HG02973 (cell line): ENCODE data around the gene ARHGAP31.
A peak's percentile ranks its signal among the peaks of the same experiment; 100 is the strongest.
"Not testable (repeated sequence)": the region's sequence is repeated elsewhere in the genome, so short reads cannot be mapped to it uniquely, and the experiment has no call there.

ENCODE experiments used
- ATAC-seq: cut with Tn5 transposase; IDR thresholded peaks from one replicate; pipeline ENCODE4 v1.9.1; 2021; ENCODE audit warnings: moderate library complexity; ENCODE audit not compliant: unreplicated experiment

The ARHGAP31 gene

DNA sequence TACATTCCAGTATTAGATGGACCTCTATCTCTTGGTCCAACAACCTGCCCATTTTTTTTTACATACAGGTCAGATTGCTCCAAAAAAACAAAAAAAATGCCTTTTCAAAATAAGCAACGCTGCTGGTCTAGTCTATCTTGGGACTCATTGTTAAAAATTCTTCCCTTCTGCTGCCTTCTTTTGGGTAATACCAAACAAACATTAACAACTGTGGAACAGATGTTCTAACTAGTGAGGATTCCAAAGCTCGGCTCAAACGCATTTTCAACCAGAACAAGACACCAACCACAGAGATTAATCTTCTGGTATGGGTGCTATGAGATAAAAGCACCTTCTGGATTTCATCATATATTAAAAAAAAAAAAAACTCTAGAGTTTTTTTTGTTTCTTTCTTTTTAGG is 24.7 kb downstream of the ARHGAP31 start:
- no peak for ATAC-seq

GRCh38 chr3:119319311-119319710 is 25.1 kb downstream of the ARHGAP31 start:
- no peak for ATAC-seq

- ATAC-seq, result not testable (repeated sequence)
Measured at GRCh38 chr3:119320785-119321184, 26.6 kb downstream of the ARHGAP31 start.

DNA sequence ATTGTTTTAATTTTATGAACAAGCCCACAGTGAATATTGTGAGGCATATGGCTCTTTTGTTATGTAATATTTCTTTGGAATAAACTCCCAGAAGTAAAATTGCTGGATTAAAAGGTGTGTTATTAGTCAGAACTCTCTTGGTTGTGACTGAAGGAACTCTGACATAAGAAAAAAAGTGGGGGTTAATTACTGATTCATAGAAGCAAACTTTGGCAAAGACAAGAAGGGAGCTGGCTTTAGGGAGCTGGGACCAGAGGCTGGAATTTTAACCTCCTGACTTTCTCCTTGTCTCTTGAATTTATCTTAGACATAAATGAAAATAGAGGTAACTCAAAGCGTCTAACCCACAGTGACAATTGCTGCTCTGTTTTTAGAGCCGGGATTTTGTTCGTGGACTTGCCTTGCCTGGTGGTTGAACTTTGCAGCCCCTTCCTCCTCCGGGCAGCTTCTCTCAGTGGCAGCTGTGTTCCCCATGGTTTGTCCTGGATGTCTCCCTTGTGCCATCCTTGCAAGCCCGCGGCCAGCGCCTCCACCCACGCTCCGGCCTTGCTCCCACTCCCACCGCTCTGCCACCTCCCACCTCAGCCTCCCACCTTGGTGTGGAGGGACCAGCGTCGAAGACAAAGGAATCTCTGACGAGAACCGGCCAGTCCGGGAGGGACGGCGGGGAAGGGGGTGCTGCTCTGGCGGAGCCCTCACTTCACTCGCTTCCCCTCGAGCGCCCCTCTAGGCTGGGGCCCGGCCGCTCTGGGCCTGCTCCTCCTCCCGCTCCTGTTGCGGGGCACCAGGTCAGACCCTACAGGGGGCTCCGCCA is 28.0 kb downstream of the ARHGAP31 start:
- ATAC-seq, result peak; percentile 27

- ATAC-seq, result peak; percentile 87
Measured at GRCh38 chr3:119322835-119323722, 28.9 kb downstream of the ARHGAP31 start.

- no peak for ATAC-seq
Measured at GRCh38 chr3:119323723-119324085, 29.5 kb downstream of the ARHGAP31 start.

DNA sequence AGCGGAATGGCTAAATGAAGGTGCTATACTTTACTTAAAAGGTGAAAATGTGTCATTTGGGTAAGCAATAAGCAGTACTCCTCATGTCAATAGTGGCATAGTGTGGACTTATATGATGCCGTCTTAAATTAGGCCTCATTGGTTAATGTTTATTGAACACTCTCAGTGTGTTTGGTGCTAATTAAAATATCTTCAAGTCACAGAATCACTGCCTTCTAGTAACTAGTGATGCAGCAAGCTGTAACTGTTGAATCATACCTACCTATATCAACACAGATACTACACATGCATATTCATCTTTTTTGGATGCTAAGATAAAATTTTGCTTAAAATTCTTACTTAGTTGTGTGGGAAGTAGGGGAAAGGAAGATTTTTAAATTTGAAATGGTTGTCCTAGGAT is 30.7 kb downstream of the ARHGAP31 start:
- no peak for ATAC-seq

GRCh38 chr3:119326976-119327375 is 32.8 kb downstream of the ARHGAP31 start:
- no peak for ATAC-seq

DNA sequence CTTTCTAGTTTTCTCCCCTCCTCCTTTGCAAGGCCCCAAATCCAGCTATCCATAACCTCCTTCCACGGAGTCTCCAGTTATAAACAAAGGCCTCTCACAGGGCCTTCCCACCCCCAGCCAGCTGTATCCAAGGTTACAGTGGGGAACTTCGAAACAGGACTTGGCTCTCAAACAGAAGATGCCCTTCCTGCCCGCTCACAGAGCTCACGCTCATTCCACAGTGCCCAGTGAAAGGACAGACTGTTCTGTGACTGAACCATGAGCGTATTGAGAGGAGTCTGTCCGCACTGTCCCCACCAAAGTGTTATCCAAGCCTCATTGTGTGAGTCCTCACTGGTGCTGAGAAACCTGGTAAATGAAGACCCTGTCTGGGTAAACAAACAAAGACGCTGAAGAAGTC is 35.4 kb downstream of the ARHGAP31 start:
- ATAC-seq, result no peak

- ATAC-seq, result no peak
Measured at GRCh38 chr3:119330181-119330580, 36.0 kb downstream of the ARHGAP31 start.

GRCh38 chr3:119330858-119331257 is 36.7 kb downstream of the ARHGAP31 start:
- no peak for ATAC-seq

GRCh38 chr3:119331661-119332060 is 37.5 kb downstream of the ARHGAP31 start:
- no peak for ATAC-seq

DNA sequence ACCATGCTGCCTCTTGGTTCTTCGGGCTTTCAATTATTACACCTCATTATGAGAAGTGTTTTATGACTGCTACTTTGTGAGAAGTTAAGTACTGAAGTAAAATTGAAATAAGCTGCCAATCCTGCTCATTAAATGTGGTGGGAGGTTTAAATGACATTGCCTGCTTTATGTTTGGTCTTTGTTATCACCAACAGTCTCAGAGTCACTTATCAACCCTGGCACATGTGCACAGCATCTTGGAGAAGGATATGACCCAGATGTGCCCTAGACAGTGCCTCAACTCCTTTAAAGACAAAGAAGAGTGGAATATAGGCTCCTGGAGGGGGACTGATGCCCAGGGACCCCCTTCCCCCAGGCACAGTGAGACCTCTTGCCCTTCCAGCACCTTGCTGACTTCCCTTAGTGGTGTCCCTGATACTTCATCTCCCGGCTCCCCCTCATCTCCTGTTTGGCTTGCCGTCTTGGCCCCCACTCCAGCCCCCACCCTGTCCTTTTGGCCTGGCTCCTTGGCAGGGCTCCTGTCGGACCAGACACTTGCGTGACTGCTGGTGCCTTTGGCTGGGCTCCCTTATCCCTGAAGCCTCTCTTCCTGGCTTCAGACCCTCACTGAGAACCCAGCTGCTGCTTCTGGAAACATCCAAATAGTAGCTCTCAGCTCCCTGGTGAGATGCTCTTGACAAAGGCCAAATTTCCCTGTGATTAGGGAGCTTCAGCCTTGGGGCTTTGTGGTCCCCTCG is 39.8 kb downstream of the ARHGAP31 start:
- no peak for ATAC-seq

GRCh38 chr3:119336823-119337222 is 42.6 kb downstream of the ARHGAP31 start:
- no peak for ATAC-seq

DNA sequence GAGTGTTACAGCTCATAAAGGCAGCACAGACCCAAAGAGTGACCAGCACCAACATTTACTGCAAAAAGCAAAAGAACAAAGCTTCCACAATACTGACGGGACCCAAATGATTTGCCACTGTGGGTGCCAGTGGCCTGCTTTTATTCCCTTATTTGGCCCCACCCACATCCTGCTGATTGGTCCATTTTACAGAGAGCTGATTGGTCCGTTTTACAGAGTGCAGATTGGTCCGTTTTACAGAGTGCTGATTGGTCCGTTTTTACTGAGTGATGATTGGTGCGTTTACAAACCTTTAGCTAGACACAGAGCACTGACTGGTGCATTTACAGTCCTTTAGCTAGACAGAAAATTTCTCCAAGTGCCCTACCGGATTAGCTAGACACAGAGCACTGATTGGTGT is 43.2 kb downstream of the ARHGAP31 start:
- ATAC-seq, result not testable (repeated sequence)

- ATAC-seq, result no peak
Measured at GRCh38 chr3:119338754-119339153, 44.6 kb downstream of the ARHGAP31 start.

DNA sequence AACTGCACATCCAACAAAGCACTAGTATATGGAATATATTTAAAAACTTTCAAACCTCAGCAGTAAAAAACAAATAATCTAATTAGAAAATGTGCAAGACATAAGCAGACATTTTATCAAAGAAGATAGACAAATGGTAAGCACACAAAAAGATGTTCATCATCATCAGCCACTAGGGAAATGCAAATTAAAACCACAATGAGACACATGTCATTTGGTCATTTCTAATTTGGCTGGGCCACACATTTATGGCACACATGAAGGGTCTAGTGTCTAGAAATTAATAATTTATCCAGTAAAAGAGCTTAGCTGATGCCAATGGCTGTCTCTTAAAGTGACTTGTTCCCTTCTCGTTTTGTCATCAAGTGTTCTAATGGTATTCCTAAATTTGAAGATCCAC is 45.8 kb downstream of the ARHGAP31 start:
- no peak for ATAC-seq

- ATAC-seq, result no peak
Measured at GRCh38 chr3:119340446-119340845, 46.3 kb downstream of the ARHGAP31 start.

DNA sequence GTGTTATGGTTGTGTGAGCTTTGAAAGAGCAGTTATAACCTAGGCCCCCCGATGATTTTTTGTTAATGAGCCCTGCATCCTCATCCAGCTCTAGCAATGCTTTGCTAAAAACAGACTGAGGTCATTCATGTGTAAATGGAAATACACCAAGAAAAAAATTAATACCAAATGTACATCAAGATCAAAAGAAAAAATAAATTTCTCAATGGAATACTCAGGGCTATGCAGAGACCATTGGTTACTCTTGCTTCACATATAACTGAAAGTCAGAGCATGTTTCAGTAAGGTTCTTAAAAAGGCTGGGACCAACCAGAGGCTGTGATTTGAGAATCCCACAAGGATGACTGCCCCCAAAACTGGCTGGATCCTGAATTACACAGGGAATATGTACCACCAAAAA is 48.0 kb downstream of the ARHGAP31 start:
- ATAC-seq, result no peak

DNA sequence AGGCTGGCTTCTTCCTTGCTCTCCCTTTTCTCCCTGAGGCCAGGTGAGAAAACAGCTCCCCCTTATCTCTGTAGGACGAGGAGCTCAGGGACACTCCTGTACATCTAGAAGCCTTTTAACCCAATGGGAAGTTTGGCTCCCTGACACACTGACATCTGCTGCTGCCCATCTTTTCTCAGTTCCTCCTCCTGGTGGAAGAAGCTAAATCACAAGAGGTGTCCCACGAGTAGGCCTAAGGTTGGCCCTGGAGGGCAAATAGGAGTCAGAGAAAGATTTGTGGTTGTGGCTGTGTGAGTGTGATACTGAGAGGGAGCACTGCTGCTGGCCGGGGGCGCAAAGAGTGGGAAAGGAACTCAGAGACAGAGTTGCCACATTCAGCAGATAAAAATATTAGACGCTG is 49.5 kb downstream of the ARHGAP31 start:
- peak; percentile 60 for ATAC-seq

DNA sequence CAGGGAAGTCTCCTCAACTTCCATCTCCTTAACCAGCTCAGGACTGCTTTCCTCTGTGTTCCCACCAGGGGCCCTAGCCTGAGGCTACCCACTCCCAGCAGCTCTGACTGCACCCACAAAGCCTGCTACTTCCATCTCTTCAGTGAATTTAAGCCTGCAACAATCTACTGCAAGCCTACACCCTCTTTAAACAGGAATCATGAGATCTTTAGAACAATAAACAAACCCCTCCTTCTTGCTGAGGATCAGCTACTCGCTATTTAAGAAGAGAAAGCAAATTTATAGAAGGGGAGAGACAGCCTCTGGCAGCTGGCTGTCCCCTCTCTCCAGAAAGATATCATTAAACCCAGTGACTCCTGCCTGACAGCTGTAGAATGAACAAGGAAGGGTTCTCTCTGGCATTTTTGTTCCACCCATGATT is 51.9 kb downstream of the ARHGAP31 start:
- ATAC-seq, result no peak
